Suppressor macrophage (primary cell): ENCODE data around the gene TRANK1.
"Not testable (repeated sequence)": the region's sequence is repeated elsewhere in the genome, so short reads cannot be mapped to it uniquely, and the experiment has no call there.

ENCODE experiments used
- DNase-seq, 4 experiments: peaks; one replicate each; pipeline ENCODE4 v3.0.0-alpha.2; 2020 to 2022

TRANK1 gene

GRCh38 chr3:36957063-36957462 lies 12.2 kb upstream of the TRANK1 start:
- DNase-seq, result peak in 1 of 4 experiments; percentile 21

GRCh38 chr3:36956155-36956554 lies 11.3 kb upstream of the TRANK1 start:
- DNase-seq, result no peak

GRCh38 chr3:36954452-36955134 lies 9.7 kb upstream of the TRANK1 start:
- DNase-seq, result peak in 3 of 4 experiments; percentile 8 to 57 (median 17)

- not testable (repeated sequence) for DNase-seq
These were observed 3.0 kb upstream of the TRANK1 start for GRCh38 chr3:36947814-36948213.

GRCh38 chr3:36945333-36945980 lies 603 bp upstream of the TRANK1 start:
- DNase-seq, result no peak

- peak; percentile 38 to 70 (median 54) for DNase-seq
These were observed 728 bp downstream of the TRANK1 start for GRCh38 chr3:36944012-36944640.

GRCh38 chr3:36943601-36944000 lies 1.3 kb downstream of the TRANK1 start:
- DNase-seq, result peak in 2 of 4 experiments; percentile 20 to 35

GRCh38 chr3:36942638-36943248 lies 2.1 kb downstream of the TRANK1 start:
- DNase-seq, result no peak

GRCh38 chr3:36941658-36942057 lies 3.2 kb downstream of the TRANK1 start:
- no peak for DNase-seq

- DNase-seq, result no peak
These were observed 3.7 kb downstream of the TRANK1 start for GRCh38 chr3:36941162-36941561.

GRCh38 chr3:36937492-36937891 lies 7.4 kb downstream of the TRANK1 start:
- DNase-seq, result no peak

GRCh38 chr3:36933540-36934296 lies 11.1 kb downstream of the TRANK1 start:
- no peak for DNase-seq

- not testable (repeated sequence) for DNase-seq
These were observed 13.4 kb downstream of the TRANK1 start for GRCh38 chr3:36931424-36931823.

- DNase-seq, result no peak
These were observed 16.6 kb downstream of the TRANK1 start for GRCh38 chr3:36928220-36928619.

GRCh38 chr3:36926292-36926897 lies 18.5 kb downstream of the TRANK1 start:
- DNase-seq, result no peak

- DNase-seq, result peak in 1 of 4 experiments; percentile 12
These were observed 19.9 kb downstream of the TRANK1 start for GRCh38 chr3:36924744-36925521.

- peak in 1 of 4 experiments; percentile 28 for DNase-seq
These were observed 20.7 kb downstream of the TRANK1 start for GRCh38 chr3:36923981-36924743.

GRCh38 chr3:36923523-36923943 lies 21.3 kb downstream of the TRANK1 start:
- DNase-seq, result peak in 3 of 4 experiments; percentile 4 to 23 (median 10)

- no peak for DNase-seq
These were observed 23.8 kb downstream of the TRANK1 start for GRCh38 chr3:36920884-36921567.
